Measurements from ENCODE around the gene KIF3A. TPM values are rescaled to one million over a fixed set of nuclear protein-coding genes. Genes with fewer than 3 reads are reported as not detected.
A peak's percentile ranks its signal among the peaks of the same experiment; 100 is the strongest.

The KIF3A gene
- total and polyA plus RNA-seq, 12 donors = 4.1 to 42.0 (median 10.6) TPM

- WGBS, 4 donors = 80 to 87% (median 81%) methylated on average over 7 of the region's 7 CpGs
- intact Hi-C loops (cut with DNase I) = no loop called here
- Histone ChIP-seq H3K27ac (no peak overlapping the region), H3K9me3 (replicated peaks in 1 of 3) (no peaks in the 10 kb centered on the region), H3K4me1 (replicated peaks in 1 of 2) (peaks cover 4 to 16% of the 10 kb centered on the region in 2 donors), H3K27me3 (peaks cover 9% of the 10 kb centered on the region), H3K4me3 (no peak overlapping the region), H3K36me3 (replicated peaks in 1 of 2) (no peaks in the 10 kb centered on the region)
- TF ChIP-seq CTCF (IDR thresholded peaks at IDR 0.05) = no peak
- TF ChIP-seq POLR2A (IDR thresholded peaks at IDR 0.05) = no peak
- peak in 2 of 7 donors; percentile 28 to 60 for DNase-seq
Observed at GRCh38 chr5:132751444-132751843, 14.1 kb upstream of the KIF3A start.

GRCh38 chr5:132750471-132751230 is 13.3 kb upstream of the KIF3A start:
- H3K36me3 ChIP-seq (replicated peaks in 1 of 2) = no peaks in the 10 kb centered on the region
- no peak for TF ChIP-seq CTCF (IDR thresholded peaks at IDR 0.05)
- no peak for TF ChIP-seq POLR2A (IDR thresholded peaks at IDR 0.05)
- 85 to 93% (median 90%) methylated on average over 10 of the region's 10 CpGs for WGBS, 4 donors
- no peak overlapping the region for H3K4me3 ChIP-seq
- no peaks in the 10 kb centered on the region for H3K9me3 ChIP-seq (replicated peaks in 1 of 3)
- DNase-seq = peak in 1 of 7 donors; percentile 42
- H3K27ac ChIP-seq = no peak overlapping the region
- intact Hi-C loops (cut with DNase I) = no loop called here
- peaks cover 12% of the 10 kb centered on the region for H3K27me3 ChIP-seq
- peaks cover 4 to 16% of the 10 kb centered on the region in 2 donors for H3K4me1 ChIP-seq (replicated peaks in 1 of 2)

GRCh38 chr5:132749506-132749905 is 12.2 kb upstream of the KIF3A start:
- 86 to 95% (median 94%) methylated on average over 2 of the region's 2 CpGs for WGBS, 4 donors
- peaks cover 17% of the 10 kb centered on the region for H3K27me3 ChIP-seq
- H3K4me3 ChIP-seq = no peak overlapping the region
- H3K27ac ChIP-seq = no peak overlapping the region
- no peaks in the 10 kb centered on the region for H3K36me3 ChIP-seq (replicated peaks in 1 of 2)
- H3K4me1 ChIP-seq (replicated peaks in 1 of 2) = peaks cover 4 to 16% of the 10 kb centered on the region in 2 donors
- no peak for TF ChIP-seq POLR2A (IDR thresholded peaks at IDR 0.05)
- no peak for TF ChIP-seq CTCF (IDR thresholded peaks at IDR 0.05)
- intact Hi-C loops (cut with DNase I) = no loop called here
- no peak for DNase-seq
- H3K9me3 ChIP-seq (replicated peaks in 1 of 3) = no peaks in the 10 kb centered on the region

GRCh38 chr5:132748522-132749000 is 11.2 kb upstream of the KIF3A start:
- no peaks in the 10 kb centered on the region for H3K9me3 ChIP-seq (replicated peaks in 1 of 3)
- TF ChIP-seq CTCF (IDR thresholded peaks at IDR 0.05) = no peak
- no peak for TF ChIP-seq POLR2A (IDR thresholded peaks at IDR 0.05)
- no peak for DNase-seq
- no peaks in the 10 kb centered on the region for H3K36me3 ChIP-seq (replicated peaks in 1 of 2)
- no peak overlapping the region for H3K4me3 ChIP-seq
- no peak overlapping the region for H3K27ac ChIP-seq
- intact Hi-C loops (cut with DNase I) = no loop called here
- H3K4me1 ChIP-seq (replicated peaks in 1 of 2) = peaks cover 4 to 16% of the 10 kb centered on the region in 2 donors
- WGBS, 4 donors = 92 to 93% (median 92%) methylated on average over 10 of the region's 10 CpGs
- H3K27me3 ChIP-seq = peaks cover 17% of the 10 kb centered on the region
